GM12878 (cell line): ENCODE measurements around the gene CRBN. TPM values are rescaled to one million over a fixed set of nuclear protein-coding genes. Genes with fewer than 3 reads are reported as not detected.

Experiments
- FOXM1 ChIP-seq: IDR thresholded peaks from 2 replicates; pipeline ENCODE4 v1.6.1; 2012; ENCODE audit warnings: low read depth, mild to moderate bottlenecking, inconsistent platforms, low read length, moderate library complexity
- RAD51 ChIP-seq: fragments of 450-650 bp; IDR thresholded peaks from 2 replicates; pipeline ENCODE4 v1.6.1; 2016; ENCODE audit warnings: moderate library complexity, mild to moderate bottlenecking, inconsistent platforms
- WRNIP1 ChIP-seq: IDR thresholded peaks from 2 replicates; pipeline ENCODE4 v1.6.1; 2011; ENCODE audit warnings: low read depth, low read length, improper control_type of control experiment, borderline replicate concordance
- polyA plus RNA-seq, 11 experiments: library from polyadenylated mRNA; depleted of rRNA in 4 of 11; unstranded in 6 of 11; stranded (reverse) in 5 of 11; fragments of >200 nt; fragmentation: Nextera tagmentation in 4 of 11; fragmentation: Illumina TruSeq in 1 of 11; extraction: Ambion mirVana in 4 of 11; extraction: Trizol in 1 of 11; gene quantifications; 1 replicate in 1 of 11; 2 replicates in 10 of 11; pipeline versions ENCODE4 v1.2.1 to v1.2.3, GENCODE V29; 2011 to 2016; ENCODE audit warnings: inconsistent platforms in 2 of 11, missing spikeins in 2 of 11, low read depth in 1 of 11
- total RNA-seq, 4 experiments: library from RNA; depleted of rRNA in 3 of 4; stranded (reverse); fragments of >200 nt in 3 of 4; fragmentation: Illumina TruSeq in 1 of 4; extraction: Trizol in 1 of 4; gene quantifications; 2 replicates each; pipeline versions ENCODE4 v1.2.1 to v1.2.3, GENCODE V29; 2013 to 2021
- TF ChIP-seq, protein P1 (sequence below): fragments of 450-650 bp; IDR thresholded peaks from 2 replicates; pipeline ENCODE4 v1.6.1; 2018; ENCODE audit warnings: mild to moderate bottlenecking, low read depth, moderate library complexity; ENCODE audit not compliant: partially characterized antibody
- TF ChIP-seq, protein P2 (sequence below): IDR thresholded peaks from 2 replicates; pipeline ENCODE4 v1.6.1; 2012; ENCODE audit warnings: low read depth, low read length, improper control_type of control experiment
- TF ChIP-seq, protein P3 (sequence below): fragments of 450-650 bp; IDR thresholded peaks from 2 replicates; pipeline ENCODE4 v1.6.1; 2017; ENCODE audit warnings: mild to moderate bottlenecking
- TF ChIP-seq, protein P4 (sequence below), 3 experiments: IDR thresholded peaks in 2 of 3; conservative IDR thresholded peaks in 1 of 3; 2 replicates each; pipeline ENCODE4 v1.5.1; 2011; ENCODE audit warnings: low read depth in 3 of 3, low read length in 3 of 3, mild to moderate bottlenecking in 3 of 3, control low read depth in 2 of 3, moderate library complexity in 2 of 3, inconsistent platforms in 1 of 3, mixed read lengths in 1 of 3; ENCODE audit not compliant: control insufficient read depth in 2 of 3, insufficient read depth in 1 of 3; ENCODE audit errors: extremely low read depth in 1 of 3

The CRBN gene
- total and polyA plus RNA-seq, 10 of the 15 experiments (the other 5 are each of a cell fraction or from before 2014, with no cell fraction given) = 21.7 to 115 (median 35.8) TPM

DNA sequence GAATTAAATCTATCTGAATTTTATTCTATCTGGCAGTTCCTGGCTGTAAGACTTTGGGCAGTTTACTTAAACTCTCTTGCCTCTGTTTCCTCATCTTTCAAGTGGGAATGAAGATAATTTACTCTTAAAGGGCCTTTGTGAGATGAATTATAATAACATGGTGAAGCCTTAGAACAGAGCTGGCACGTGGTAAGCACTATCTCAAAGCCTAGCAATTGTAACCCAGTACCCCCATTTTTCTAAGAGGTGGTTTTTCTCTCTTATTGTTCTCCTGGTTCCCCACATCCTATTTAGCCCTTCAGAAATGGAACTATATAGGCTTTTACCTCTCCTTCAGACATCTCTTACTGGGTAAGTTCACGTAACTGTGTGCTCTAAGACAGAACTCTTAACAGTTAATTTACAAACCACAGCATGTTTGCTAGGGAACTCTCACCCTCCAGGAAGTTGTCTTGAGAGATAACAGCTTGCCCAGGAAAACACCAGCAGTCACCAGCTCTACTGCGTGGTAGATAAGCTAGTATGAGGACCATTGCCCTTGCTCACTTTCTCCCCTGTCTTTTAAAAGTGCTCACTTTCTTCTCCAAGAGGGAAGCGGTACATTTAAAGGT, 12.3 kb upstream of the CRBN start (continued):
- TF ChIP-seq, protein P1, sequence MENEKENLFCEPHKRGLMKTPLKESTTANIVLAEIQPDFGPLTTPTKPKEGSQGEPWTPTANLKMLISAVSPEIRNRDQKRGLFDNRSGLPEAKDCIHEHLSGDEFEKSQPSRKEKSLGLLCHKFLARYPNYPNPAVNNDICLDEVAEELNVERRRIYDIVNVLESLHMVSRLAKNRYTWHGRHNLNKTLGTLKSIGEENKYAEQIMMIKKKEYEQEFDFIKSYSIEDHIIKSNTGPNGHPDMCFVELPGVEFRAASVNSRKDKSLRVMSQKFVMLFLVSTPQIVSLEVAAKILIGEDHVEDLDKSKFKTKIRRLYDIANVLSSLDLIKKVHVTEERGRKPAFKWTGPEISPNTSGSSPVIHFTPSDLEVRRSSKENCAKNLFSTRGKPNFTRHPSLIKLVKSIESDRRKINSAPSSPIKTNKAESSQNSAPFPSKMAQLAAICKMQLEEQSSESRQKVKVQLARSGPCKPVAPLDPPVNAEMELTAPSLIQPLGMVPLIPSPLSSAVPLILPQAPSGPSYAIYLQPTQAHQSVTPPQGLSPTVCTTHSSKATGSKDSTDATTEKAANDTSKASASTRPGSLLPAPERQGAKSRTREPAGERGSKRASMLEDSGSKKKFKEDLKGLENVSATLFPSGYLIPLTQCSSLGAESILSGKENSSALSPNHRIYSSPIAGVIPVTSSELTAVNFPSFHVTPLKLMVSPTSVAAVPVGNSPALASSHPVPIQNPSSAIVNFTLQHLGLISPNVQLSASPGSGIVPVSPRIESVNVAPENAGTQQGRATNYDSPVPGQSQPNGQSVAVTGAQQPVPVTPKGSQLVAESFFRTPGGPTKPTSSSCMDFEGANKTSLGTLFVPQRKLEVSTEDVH = no peak
- TF ChIP-seq RAD51 (no peak), WRNIP1 (no peak), FOXM1 (no peak)
- TF ChIP-seq, protein P2, sequence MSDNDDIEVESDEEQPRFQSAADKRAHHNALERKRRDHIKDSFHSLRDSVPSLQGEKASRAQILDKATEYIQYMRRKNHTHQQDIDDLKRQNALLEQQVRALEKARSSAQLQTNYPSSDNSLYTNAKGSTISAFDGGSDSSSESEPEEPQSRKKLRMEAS = no peak
- TF ChIP-seq, protein P3, sequence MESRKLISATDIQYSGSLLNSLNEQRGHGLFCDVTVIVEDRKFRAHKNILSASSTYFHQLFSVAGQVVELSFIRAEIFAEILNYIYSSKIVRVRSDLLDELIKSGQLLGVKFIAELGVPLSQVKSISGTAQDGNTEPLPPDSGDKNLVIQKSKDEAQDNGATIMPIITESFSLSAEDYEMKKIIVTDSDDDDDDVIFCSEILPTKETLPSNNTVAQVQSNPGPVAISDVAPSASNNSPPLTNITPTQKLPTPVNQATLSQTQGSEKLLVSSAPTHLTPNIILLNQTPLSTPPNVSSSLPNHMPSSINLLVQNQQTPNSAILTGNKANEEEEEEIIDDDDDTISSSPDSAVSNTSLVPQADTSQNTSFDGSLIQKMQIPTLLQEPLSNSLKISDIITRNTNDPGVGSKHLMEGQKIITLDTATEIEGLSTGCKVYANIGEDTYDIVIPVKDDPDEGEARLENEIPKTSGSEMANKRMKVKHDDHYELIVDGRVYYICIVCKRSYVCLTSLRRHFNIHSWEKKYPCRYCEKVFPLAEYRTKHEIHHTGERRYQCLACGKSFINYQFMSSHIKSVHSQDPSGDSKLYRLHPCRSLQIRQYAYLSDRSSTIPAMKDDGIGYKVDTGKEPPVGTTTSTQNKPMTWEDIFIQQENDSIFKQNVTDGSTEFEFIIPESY = no peak
- TF ChIP-seq, protein P4, sequence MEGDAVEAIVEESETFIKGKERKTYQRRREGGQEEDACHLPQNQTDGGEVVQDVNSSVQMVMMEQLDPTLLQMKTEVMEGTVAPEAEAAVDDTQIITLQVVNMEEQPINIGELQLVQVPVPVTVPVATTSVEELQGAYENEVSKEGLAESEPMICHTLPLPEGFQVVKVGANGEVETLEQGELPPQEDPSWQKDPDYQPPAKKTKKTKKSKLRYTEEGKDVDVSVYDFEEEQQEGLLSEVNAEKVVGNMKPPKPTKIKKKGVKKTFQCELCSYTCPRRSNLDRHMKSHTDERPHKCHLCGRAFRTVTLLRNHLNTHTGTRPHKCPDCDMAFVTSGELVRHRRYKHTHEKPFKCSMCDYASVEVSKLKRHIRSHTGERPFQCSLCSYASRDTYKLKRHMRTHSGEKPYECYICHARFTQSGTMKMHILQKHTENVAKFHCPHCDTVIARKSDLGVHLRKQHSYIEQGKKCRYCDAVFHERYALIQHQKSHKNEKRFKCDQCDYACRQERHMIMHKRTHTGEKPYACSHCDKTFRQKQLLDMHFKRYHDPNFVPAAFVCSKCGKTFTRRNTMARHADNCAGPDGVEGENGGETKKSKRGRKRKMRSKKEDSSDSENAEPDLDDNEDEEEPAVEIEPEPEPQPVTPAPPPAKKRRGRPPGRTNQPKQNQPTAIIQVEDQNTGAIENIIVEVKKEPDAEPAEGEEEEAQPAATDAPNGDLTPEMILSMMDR (IDR thresholded peaks at IDR 0.05 in 2 of 3, conservative IDR thresholded peaks at IDR 0.05 in 1 of 3; ENCODE audit: control insufficient read depth in 2 of 3, extremely low read depth in 1 of 3, insufficient read depth in 1 of 3, low read depth in 3 of 3, low read length in 3 of 3) = no peak
- TF ChIP-seq, all 136 proteins: peak for 0
